GM23338 (cell line): ENCODE results near the gene SIVA1. TPM values are rescaled to one million over a fixed set of nuclear protein-coding genes. Genes with fewer than 3 reads are reported as not detected.

Experiments
- ATAC-seq: fragments of 200-7000 bp; cut with Tn5 transposase; 3 replicates; pipeline ENCODE4 v1.9.1; 2020
- DNase-seq: peaks from one replicate; pipeline ENCODE4 v3.0.0-alpha.2; 2015; ENCODE audit warnings: low spot score
- H2AFZ ChIP-seq: fragments of 200-600 bp; sonication (generic); 2 replicates; pipeline ENCODE4 v1.8.0; 2016; ENCODE audit warnings: antibody characterized with exemption, mild to moderate bottlenecking, moderate library complexity
- H3F3A ChIP-seq: fragments of 200-600 bp; sonication (generic); replicated peaks from 2 replicates; pipeline ENCODE4 v1.8.0; 2017; ENCODE audit warnings: antibody characterized with exemption, mixed run types, low read depth
- H3K27ac ChIP-seq: fragments of 200-600 bp; sonication (generic); 2 replicates; pipeline ENCODE4 v1.6.1; 2016; ENCODE audit warnings: low read depth
- H3K27me3 ChIP-seq: fragments of 200-600 bp; sonication (generic); 2 replicates; pipeline ENCODE4 v1.8.0; 2016; ENCODE audit warnings: mild to moderate bottlenecking, mixed run types, moderate library complexity; ENCODE audit not compliant: insufficient read depth
- H3K36me3 ChIP-seq: fragments of 200-600 bp; sonication (generic); 2 replicates; pipeline ENCODE4 v1.8.0; 2016; ENCODE audit warnings: mild to moderate bottlenecking; ENCODE audit not compliant: insufficient read depth
- H3K4me1 ChIP-seq: fragments of 200-600 bp; sonication (generic); 2 replicates; pipeline ENCODE4 v1.8.0; 2016; ENCODE audit warnings: mild to moderate bottlenecking, moderate library complexity; ENCODE audit not compliant: insufficient read depth
- H3K4me2 ChIP-seq: fragments of 200-600 bp; sonication (generic); 2 replicates; pipeline ENCODE4 v1.7.1; 2017; ENCODE audit warnings: mixed run types
- H3K4me3 ChIP-seq: fragments of 200-600 bp; sonication (generic); 2 replicates; pipeline ENCODE4 v1.6.1; 2016; ENCODE audit warnings: mixed run types
- H3K79me2 ChIP-seq: fragments of 200-600 bp; sonication (generic); replicated peaks from 2 replicates; pipeline ENCODE4 v1.8.0; 2017; ENCODE audit warnings: mild to moderate bottlenecking; ENCODE audit not compliant: insufficient read depth
- H3K9me2 ChIP-seq: fragments of 200-600 bp; sonication (generic); 2 replicates; pipeline ENCODE4 v1.8.0; 2017; ENCODE audit not compliant: insufficient read depth
- H4K20me1 ChIP-seq: fragments of 200-600 bp; sonication (generic); replicated peaks from 2 replicates; pipeline ENCODE4 v1.8.0; 2017; ENCODE audit warnings: mild to moderate bottlenecking; ENCODE audit not compliant: insufficient read depth
- H3K27ac Mint-ChIP-seq: 2 replicates; pipeline ENCODE4 v1.8.0; 2020; ENCODE audit warnings: inconsistent platforms, mild to moderate bottlenecking, moderate library complexity, mixed read lengths
- H3K27me3 Mint-ChIP-seq: 3 replicates; pipeline ENCODE4 v1.8.0; 2022; ENCODE audit warnings: low read depth, mild to moderate bottlenecking, moderate library complexity, mixed read lengths, inconsistent platforms; ENCODE audit not compliant: insufficient read depth, poor library complexity
- H3K36me3 Mint-ChIP-seq: 3 replicates; pipeline ENCODE4 v1.8.0; 2021; ENCODE audit warnings: low read depth, mild to moderate bottlenecking, inconsistent platforms, moderate library complexity, mixed read lengths
- H3K4me1 Mint-ChIP-seq: 3 replicates; pipeline ENCODE4 v1.8.0; 2020; ENCODE audit warnings: mild to moderate bottlenecking, inconsistent platforms, mixed read lengths
- H3K4me3 Mint-ChIP-seq: 3 replicates; pipeline ENCODE4 v1.8.0; 2021; ENCODE audit warnings: moderate library complexity, mild to moderate bottlenecking, inconsistent platforms, mixed read lengths
- H3K9me3 Mint-ChIP-seq: 3 replicates; pipeline ENCODE4 v1.8.0; 2020; ENCODE audit warnings: moderate library complexity, mild to moderate bottlenecking, inconsistent platforms, mixed read lengths
- CREB1 ChIP-seq: fragments of 250-450 bp; sonication (Bioruptor Pico); IDR thresholded peaks from 2 replicates; pipeline ENCODE4 v1.5.0; 2020; ENCODE audit warnings: low read depth, mild to moderate bottlenecking, moderate library complexity
- CTCF ChIP-seq, 2 experiments: fragments of 200-600 bp in 1 of 2; sonication (generic) in 1 of 2; conservative IDR thresholded peaks; 2 replicates each; pipeline versions ENCODE4 v1.5.1 to v1.6.1; 2016 to 2017; ENCODE audit warnings: antibody characterized with exemption in 2 of 2, low read depth in 2 of 2, mild to moderate bottlenecking in 2 of 2, moderate library complexity in 1 of 2
- ETS1 ChIP-seq: IDR thresholded peaks from 2 replicates; pipeline ENCODE4 v1.6.1; 2016; ENCODE audit warnings: antibody characterized with exemption
- POLR2AphosphoS5 ChIP-seq: IDR thresholded peaks from 2 replicates; pipeline ENCODE4 v1.6.1; 2016; ENCODE audit warnings: antibody characterized with exemption, low read depth
- STAT1 ChIP-seq: IDR thresholded peaks from one replicate; pipeline ENCODE4 v1.6.1; 2016; ENCODE audit warnings: antibody characterized with exemption; ENCODE audit not compliant: unreplicated experiment
- polyA plus RNA-seq: library from polyadenylated mRNA; unstranded; fragments of >200 nt; fragmentation: Nextera tagmentation; extraction: Ambion mirVana; gene quantifications from 2 replicates; pipeline ENCODE4 v1.2.1, GENCODE V29; 2016
- total RNA-seq: library from RNA; depleted of rRNA; stranded (reverse); fragments of >200 nt; shearing (Covaris generic); gene quantifications from 2 replicates; pipeline ENCODE4 v1.2.3, GENCODE V29; 2014

Gene SIVA1
- total and polyA plus RNA-seq, 2 experiments from 2014 or later, result 215 to 392 TPM

- Histone ChIP-seq H3K4me3 (peak overlapping the region; percentile 95), H3K79me2 (no peaks in the 10 kb centered on the region), H3K36me3 (no peaks in the 10 kb centered on the region), H3K27ac (no peak overlapping the region), H2AFZ (peak overlapping the region; percentile 99), H3K27me3 (peaks cover 63% of the 10 kb centered on the region), H3K4me2 (peak overlapping the region; percentile 99), H3F3A (peaks cover 12% of the 10 kb centered on the region; the same call in 1 of the 2 replicates), H3K9me2 (no peaks in the 10 kb centered on the region), H3K4me1 (peaks cover 30% of the 10 kb centered on the region), H4K20me1 (no peaks in the 10 kb centered on the region)
- Mint-ChIP-seq H3K27ac (0 out of 2 replicates have a peak overlapping the region, but pooled peaks have one; percentile 8), H3K27me3 (peaks cover 59% of the 10 kb centered on the region), H3K4me3 (peak overlapping the region; percentile 81), H3K4me1 (peaks cover 36% of the 10 kb centered on the region), H3K9me3 (no peaks in the 10 kb centered on the region), H3K36me3 (no peaks in the 10 kb centered on the region)
- peak; percentile 23 for ATAC-seq
- DNase-seq, result peak; percentile 85
- TF ChIP-seq POLR2AphosphoS5 (peak; percentile 16; the same call in 1 of the 2 replicates), CTCF (conservative IDR thresholded peaks at IDR 0.05; ENCODE audit: low read depth in 2 of 2) (0 out of 4 replicates have a peak, but pooled peaks of 1 of the 2 experiments have one; percentile 16), STAT1 (no peak), CREB1 (CRISPR knock-in tag) (peak; percentile 14; the same call in 1 of the 2 replicates)
Observed at GRCh38 chr14:104800015-104800770, 47.2 kb downstream of the SIVA1 start.

- Mint-ChIP-seq H3K36me3 (no peaks in the 10 kb centered on the region), H3K27me3 (peaks cover 58% of the 10 kb centered on the region), H3K4me3 (peak within 1 kb of the TSS; percentile 81), H3K9me3 (no peaks in the 10 kb centered on the region; the same call in 2 of the 3 replicates), H3K4me1 (peaks cover 35% of the 10 kb centered on the region), H3K27ac (0 out of 2 replicates have a peak within 1 kb of the TSS, but pooled peaks have one; percentile 8)
- Histone ChIP-seq H2AFZ (peak within 1 kb of the TSS; percentile 99), H3K4me2 (peak within 1 kb of the TSS; percentile 99), H3K36me3 (no peaks in the 10 kb centered on the region), H3K27me3 (peaks cover 61% of the 10 kb centered on the region), H3K79me2 (no peaks in the 10 kb centered on the region), H3K4me1 (peaks cover 29% of the 10 kb centered on the region), H3K4me3 (peak within 1 kb of the TSS; percentile 95), H3K27ac (no peak within 1 kb of the TSS), H3K9me2 (no peaks in the 10 kb centered on the region), H4K20me1 (no peaks in the 10 kb centered on the region), H3F3A (peaks cover 12% of the 10 kb centered on the region; the same call in 1 of the 2 replicates)
- DNase-seq (peak; percentile 74), ATAC-seq (peak; percentile 7)
- TF ChIP-seq ETS1 (no peak), POLR2AphosphoS5 (no peak)
Observed at GRCh38 chr14:104800771-104801519, 48.0 kb downstream of the SIVA1 start, which contains the start of gene ZBTB42. Gene ZBTB42, plus strand, starts transcription at chr14:104801101. Its CDS starts 97 bp downstream, at chr14:104801198.
